B cell (primary cell): ENCODE data around the gene CORO2B.

ENCODE experiments used
- EZH2 ChIP-seq: IDR thresholded peaks from 2 replicates; pipeline ENCODE4 v1.6.1; 2012; ENCODE audit warnings: borderline replicate concordance, low read depth, mild to moderate bottlenecking, moderate library complexity, low read length; ENCODE audit not compliant: insufficient read depth, poor library complexity, severe bottlenecking
- TF ChIP-seq, protein P1 (sequence below): fragments of 200-600 bp; IDR thresholded peaks from one replicate; pipeline ENCODE4 v1.8.0; 2022; ENCODE audit warnings: antibody characterized with exemption, mild to moderate bottlenecking

DNA sequence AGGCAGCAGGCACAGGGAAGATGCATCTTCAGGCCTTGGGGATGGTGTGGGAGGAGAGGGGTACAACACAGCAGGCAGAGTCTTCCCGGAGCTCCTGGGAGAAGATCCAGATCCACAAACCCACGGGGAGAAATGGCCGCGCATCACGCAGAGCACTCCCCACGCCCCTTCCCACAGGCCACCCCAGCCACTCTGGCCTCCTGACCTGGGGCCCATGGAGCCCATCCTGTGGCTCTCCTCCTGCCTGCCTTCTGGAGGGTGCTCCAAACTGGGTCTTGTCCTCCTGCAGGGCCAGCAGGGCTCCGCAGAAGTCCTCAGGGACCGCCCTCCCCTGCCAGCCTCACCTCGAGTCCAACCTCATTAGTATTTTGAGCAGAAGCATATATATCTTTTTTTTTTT lies 17.9 kb downstream of the CORO2B start:
- TF ChIP-seq, protein P1, sequence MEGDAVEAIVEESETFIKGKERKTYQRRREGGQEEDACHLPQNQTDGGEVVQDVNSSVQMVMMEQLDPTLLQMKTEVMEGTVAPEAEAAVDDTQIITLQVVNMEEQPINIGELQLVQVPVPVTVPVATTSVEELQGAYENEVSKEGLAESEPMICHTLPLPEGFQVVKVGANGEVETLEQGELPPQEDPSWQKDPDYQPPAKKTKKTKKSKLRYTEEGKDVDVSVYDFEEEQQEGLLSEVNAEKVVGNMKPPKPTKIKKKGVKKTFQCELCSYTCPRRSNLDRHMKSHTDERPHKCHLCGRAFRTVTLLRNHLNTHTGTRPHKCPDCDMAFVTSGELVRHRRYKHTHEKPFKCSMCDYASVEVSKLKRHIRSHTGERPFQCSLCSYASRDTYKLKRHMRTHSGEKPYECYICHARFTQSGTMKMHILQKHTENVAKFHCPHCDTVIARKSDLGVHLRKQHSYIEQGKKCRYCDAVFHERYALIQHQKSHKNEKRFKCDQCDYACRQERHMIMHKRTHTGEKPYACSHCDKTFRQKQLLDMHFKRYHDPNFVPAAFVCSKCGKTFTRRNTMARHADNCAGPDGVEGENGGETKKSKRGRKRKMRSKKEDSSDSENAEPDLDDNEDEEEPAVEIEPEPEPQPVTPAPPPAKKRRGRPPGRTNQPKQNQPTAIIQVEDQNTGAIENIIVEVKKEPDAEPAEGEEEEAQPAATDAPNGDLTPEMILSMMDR = no peak
- no peak for TF ChIP-seq EZH2
